ENCODE results near the gene ALKBH8.
"Not testable (repeated sequence)": the region's sequence is repeated elsewhere in the genome, so short reads cannot be mapped to it uniquely, and the experiment has no call there.

Gene ALKBH8

GRCh38 chr11:107566569-107566968 is 1.0 kb upstream of the ALKBH8 start:
- no peak overlapping the region for H3K4me3 ChIP-seq
- DNase-seq (ENCODE audit: low read depth, low spot score), result no peak
- no peaks in the 10 kb centered on the region for H3K9me3 ChIP-seq (ENCODE audit: low read depth, low read length)
- no peak overlapping the region for H3K9ac ChIP-seq (ENCODE audit: insufficient read length)
- H3K36me3 ChIP-seq (ENCODE audit: insufficient read depth, low read length), result no peaks in the 10 kb centered on the region
- TF ChIP-seq EZH2 (IDR thresholded peaks at IDR 0.05), result no peak
- TF ChIP-seq POLR2AphosphoS5 (IDR thresholded peaks at IDR 0.05; ENCODE audit: borderline replicate concordance, low read depth, low read length), result no peak
- TF ChIP-seq FOXP2 (optimal IDR thresholded peaks at IDR 0.05; ENCODE audit: control extremely low read depth, extremely low read length, insufficient read depth), result no peak
- no peak overlapping the region for H3K27ac ChIP-seq

GRCh38 chr11:107565955-107566501 is 493 bp upstream of the ALKBH8 start:
- H3K9ac ChIP-seq (ENCODE audit: insufficient read length), result peak overlapping the region; percentile 61
- not testable (repeated sequence) for H3K9me3 ChIP-seq (ENCODE audit: low read depth, low read length); H3K36me3 ChIP-seq (ENCODE audit: insufficient read depth, low read length); DNase-seq (ENCODE audit: low read depth, low spot score); H3K27ac ChIP-seq
- H3K4me3 ChIP-seq, result peak overlapping the region; percentile 80

- H3K36me3 ChIP-seq (ENCODE audit: insufficient read depth, low read length), result 0 out of 2 replicates have a peak, but pooled peaks cover 2% of the 10 kb centered on the region
- no peak overlapping the region for H3K27ac ChIP-seq
- H3K4me3 ChIP-seq, result peak overlapping the region; percentile 80
- no peak for DNase-seq (ENCODE audit: low read depth, low spot score)
- peak overlapping the region; percentile 61 for H3K9ac ChIP-seq (ENCODE audit: insufficient read length)
- no peaks in the 10 kb centered on the region for H3K9me3 ChIP-seq (ENCODE audit: low read depth, low read length)
- TF ChIP-seq FOXP2 (optimal IDR thresholded peaks at IDR 0.05; ENCODE audit: control extremely low read depth, extremely low read length, insufficient read depth) (no peak), POLR2AphosphoS5 (IDR thresholded peaks at IDR 0.05; ENCODE audit: borderline replicate concordance, low read depth, low read length) (no peak), EZH2 (IDR thresholded peaks at IDR 0.05) (no peak)
Observed at GRCh38 chr11:107564877-107565218, 687 bp downstream of the ALKBH8 start.

- DNase-seq (ENCODE audit: low read depth, low spot score), result no peak
- H3K9ac ChIP-seq (ENCODE audit: insufficient read length), result no peak overlapping the region
- no peak overlapping the region for H3K27ac ChIP-seq
- no peaks in the 10 kb centered on the region for H3K9me3 ChIP-seq (ENCODE audit: low read depth, low read length)
- no peak for TF ChIP-seq POLR2AphosphoS5 (IDR thresholded peaks at IDR 0.05; ENCODE audit: borderline replicate concordance, low read depth, low read length)
- TF ChIP-seq EZH2 (IDR thresholded peaks at IDR 0.05), result no peak
- TF ChIP-seq FOXP2 (optimal IDR thresholded peaks at IDR 0.05; ENCODE audit: control extremely low read depth, extremely low read length, insufficient read depth), result no peak
- H3K36me3 ChIP-seq (ENCODE audit: insufficient read depth, low read length), result peaks cover 11% of the 10 kb centered on the region; the same call in 1 of the 2 replicates
- peak overlapping the region; percentile 80 for H3K4me3 ChIP-seq
Observed at GRCh38 chr11:107563702-107564101, 1.8 kb downstream of the ALKBH8 start.

GRCh38 chr11:107562647-107563208 is 2.8 kb downstream of the ALKBH8 start:
- no peak for TF ChIP-seq FOXP2 (optimal IDR thresholded peaks at IDR 0.05; ENCODE audit: control extremely low read depth, extremely low read length, insufficient read depth)
- TF ChIP-seq EZH2 (IDR thresholded peaks at IDR 0.05), result no peak
- no peak for TF ChIP-seq POLR2AphosphoS5 (IDR thresholded peaks at IDR 0.05; ENCODE audit: borderline replicate concordance, low read depth, low read length)
- H3K4me3 ChIP-seq, result no peak overlapping the region
- no peak overlapping the region for H3K27ac ChIP-seq
- peaks cover 11% of the 10 kb centered on the region; the same call in 1 of the 2 replicates for H3K36me3 ChIP-seq (ENCODE audit: insufficient read depth, low read length)
- no peak for DNase-seq (ENCODE audit: low read depth, low spot score)
- no peaks in the 10 kb centered on the region for H3K9me3 ChIP-seq (ENCODE audit: low read depth, low read length)
- H3K9ac ChIP-seq (ENCODE audit: insufficient read length), result no peak overlapping the region

GRCh38 chr11:107561688-107562087 is 3.8 kb downstream of the ALKBH8 start:
- TF ChIP-seq FOXP2 (optimal IDR thresholded peaks at IDR 0.05; ENCODE audit: control extremely low read depth, extremely low read length, insufficient read depth) (no peak), POLR2AphosphoS5 (IDR thresholded peaks at IDR 0.05; ENCODE audit: borderline replicate concordance, low read depth, low read length) (no peak), EZH2 (IDR thresholded peaks at IDR 0.05) (no peak)
- no peak for DNase-seq (ENCODE audit: low read depth, low spot score)
- H3K4me3 ChIP-seq, result no peak overlapping the region
- H3K27ac ChIP-seq, result no peak overlapping the region
- no peak overlapping the region for H3K9ac ChIP-seq (ENCODE audit: insufficient read length)
- peaks cover 11% of the 10 kb centered on the region; the same call in 1 of the 2 replicates for H3K36me3 ChIP-seq (ENCODE audit: insufficient read depth, low read length)
- H3K9me3 ChIP-seq (ENCODE audit: low read depth, low read length), result no peaks in the 10 kb centered on the region

GRCh38 chr11:107550304-107550703 is 15.2 kb downstream of the ALKBH8 start:
- Histone ChIP-seq H3K27ac (no peak overlapping the region), H3K4me3 (no peak overlapping the region), H3K9ac (ENCODE audit: insufficient read length) (no peak overlapping the region), H3K36me3 (ENCODE audit: insufficient read depth, low read length) (peaks cover 25% of the 10 kb centered on the region), H3K9me3 (ENCODE audit: low read depth, low read length) (no peaks in the 10 kb centered on the region)
- no peak for DNase-seq (ENCODE audit: low read depth, low spot score)
- TF ChIP-seq FOXP2 (optimal IDR thresholded peaks at IDR 0.05; ENCODE audit: control extremely low read depth, extremely low read length, insufficient read depth) (no peak), EZH2 (IDR thresholded peaks at IDR 0.05) (no peak), POLR2AphosphoS5 (IDR thresholded peaks at IDR 0.05; ENCODE audit: borderline replicate concordance, low read depth, low read length) (no peak)

- no peak overlapping the region for H3K9ac ChIP-seq (ENCODE audit: insufficient read length)
- no peak for DNase-seq (ENCODE audit: low read depth, low spot score)
- H3K4me3 ChIP-seq, result no peak overlapping the region
- no peak for TF ChIP-seq FOXP2 (optimal IDR thresholded peaks at IDR 0.05; ENCODE audit: control extremely low read depth, extremely low read length, insufficient read depth)
- TF ChIP-seq EZH2 (IDR thresholded peaks at IDR 0.05), result no peak
- H3K9me3 ChIP-seq (ENCODE audit: low read depth, low read length), result no peaks in the 10 kb centered on the region
- no peak overlapping the region for H3K27ac ChIP-seq
- peaks cover 25% of the 10 kb centered on the region for H3K36me3 ChIP-seq (ENCODE audit: insufficient read depth, low read length)
Observed at GRCh38 chr11:107549954-107550285, 15.6 kb downstream of the ALKBH8 start.

GRCh38 chr11:107549253-107549953 is 16.1 kb downstream of the ALKBH8 start:
- TF ChIP-seq EZH2 (IDR thresholded peaks at IDR 0.05) (no peak), POLR2AphosphoS5 (IDR thresholded peaks at IDR 0.05; ENCODE audit: borderline replicate concordance, low read depth, low read length) (no peak), FOXP2 (optimal IDR thresholded peaks at IDR 0.05; ENCODE audit: control extremely low read depth, extremely low read length, insufficient read depth) (no peak)
- Histone ChIP-seq H3K36me3 (ENCODE audit: insufficient read depth, low read length) (peaks cover 25% of the 10 kb centered on the region), H3K4me3 (no peak overlapping the region), H3K27ac (no peak overlapping the region), H3K9me3 (ENCODE audit: low read depth, low read length) (no peaks in the 10 kb centered on the region), H3K9ac (ENCODE audit: insufficient read length) (no peak overlapping the region)
- peak; percentile 34 for DNase-seq (ENCODE audit: low read depth, low spot score)

Measured in SK-N-MC (cell line).